ENCODE results near the gene SELENON. TPM values are rescaled to one million over a fixed set of nuclear protein-coding genes. Genes with fewer than 3 reads are reported as not detected.

Gene SELENON
- polyA plus RNA-seq, 1 experiment, result 39.9 TPM

GRCh38 chr1:25798666-25799351 is 1.2 kb upstream of the SELENON start:
- no peak for DNase-seq (ENCODE audit: low read depth)
- TF ChIP-seq CTCF (IDR thresholded peaks at IDR 0.05; ENCODE audit: insufficient read depth, low read depth, low read length), result no peak
- Histone ChIP-seq H3K4me3 (ENCODE audit: low read depth, low read length) (no peak overlapping the region), H3K36me3 (ENCODE audit: control insufficient read depth, insufficient read depth, low read length) (no peaks in the 10 kb centered on the region), H3K27me3 (ENCODE audit: control insufficient read depth, insufficient read depth, low read length) (no peaks in the 10 kb centered on the region; the same call in 1 of the 2 replicates)
- ChIA-PET CTCF (interaction anchor here (0.8 to 8.6 kb wide), 12 partner anchors 10 to 232 kb away, joined by 3 to 125 read pairs (median 6); partner anchors contain the start of gene PAFAH2), POLR2A (no interaction called here)

DNA sequence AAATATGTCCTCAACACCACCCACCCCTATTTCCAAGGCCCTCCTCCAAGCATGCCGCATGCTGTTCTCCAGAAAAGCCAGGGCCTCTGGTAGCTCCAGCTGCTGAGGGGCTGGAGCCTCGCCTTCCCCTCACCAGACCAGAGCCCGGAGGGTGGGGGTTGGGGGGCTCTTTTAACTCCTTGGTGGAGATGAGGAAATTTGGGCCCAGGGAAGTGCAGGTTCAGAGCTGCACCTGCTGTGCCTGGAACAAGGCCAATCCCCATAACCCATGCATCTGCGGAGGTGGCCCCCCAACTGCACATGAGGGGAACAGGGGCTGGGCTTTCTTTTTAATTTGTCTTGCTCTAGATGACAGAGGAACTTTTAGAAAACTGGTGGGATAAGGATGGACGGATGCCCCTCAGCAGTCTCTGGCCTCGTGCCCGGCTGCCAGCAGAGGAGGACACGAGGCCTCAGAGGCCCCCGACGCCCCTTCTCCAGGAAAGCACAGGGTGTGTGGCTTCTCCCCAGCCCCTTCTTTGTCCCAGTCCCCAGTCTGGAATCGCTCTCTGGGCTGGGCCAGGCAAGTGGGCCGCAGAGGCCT is 550 bp upstream of the SELENON start:
- CTCF ChIA-PET, result interaction anchor here (0.6 to 8.6 kb wide), 8 partner anchors 10 to 298 kb away, joined by 3 to 125 read pairs (median 3); partner anchors contain the start of gene PAFAH2
- no peak for DNase-seq (ENCODE audit: low read depth)
- Histone ChIP-seq H3K27me3 (ENCODE audit: control insufficient read depth, insufficient read depth, low read length) (no peaks in the 10 kb centered on the region), H3K36me3 (ENCODE audit: control insufficient read depth, insufficient read depth, low read length) (no peaks in the 10 kb centered on the region), H3K4me3 (ENCODE audit: low read depth, low read length) (peak overlapping the region; percentile 50)
- TF ChIP-seq CTCF (IDR thresholded peaks at IDR 0.05; ENCODE audit: insufficient read depth, low read depth, low read length), result no peak
- POLR2A ChIA-PET, result no interaction called here

GRCh38 chr1:25800703-25801377 is 847 bp downstream of the SELENON start:
- TF ChIP-seq CTCF (IDR thresholded peaks at IDR 0.05; ENCODE audit: insufficient read depth, low read depth, low read length), result no peak
- POLR2A ChIA-PET, result no interaction called here
- CTCF ChIA-PET, result interaction anchor here (1.1 to 2.7 kb wide), 2 partner anchors 71 to 192 kb away, joined by 4 to 17 read pairs; no protein-coding TSS in a partner anchor
- Histone ChIP-seq H3K4me3 (ENCODE audit: low read depth, low read length) (peak overlapping the region; percentile 76), H3K27me3 (ENCODE audit: control insufficient read depth, insufficient read depth, low read length) (no peaks in the 10 kb centered on the region), H3K36me3 (ENCODE audit: control insufficient read depth, insufficient read depth, low read length) (no peaks in the 10 kb centered on the region; the same call in 1 of the 2 replicates)
- no peak for DNase-seq (ENCODE audit: low read depth)

GRCh38 chr1:25802915-25803314 is 2.9 kb downstream of the SELENON start:
- peaks cover 5% of the 10 kb centered on the region for H3K36me3 ChIP-seq (ENCODE audit: control insufficient read depth, insufficient read depth, low read length)
- no peak overlapping the region for H3K4me3 ChIP-seq (ENCODE audit: low read depth, low read length)
- H3K27me3 ChIP-seq (ENCODE audit: control insufficient read depth, insufficient read depth, low read length), result no peaks in the 10 kb centered on the region
- TF ChIP-seq CTCF (IDR thresholded peaks at IDR 0.05; ENCODE audit: insufficient read depth, low read depth, low read length), result no peak
- no peak for DNase-seq (ENCODE audit: low read depth)
- CTCF ChIA-PET, result interaction anchor here (2.7 kb wide), 1 partner anchor 194 kb away, joined by 17 read pairs; no protein-coding TSS in a partner anchor
- POLR2A ChIA-PET, result no interaction called here

DNA sequence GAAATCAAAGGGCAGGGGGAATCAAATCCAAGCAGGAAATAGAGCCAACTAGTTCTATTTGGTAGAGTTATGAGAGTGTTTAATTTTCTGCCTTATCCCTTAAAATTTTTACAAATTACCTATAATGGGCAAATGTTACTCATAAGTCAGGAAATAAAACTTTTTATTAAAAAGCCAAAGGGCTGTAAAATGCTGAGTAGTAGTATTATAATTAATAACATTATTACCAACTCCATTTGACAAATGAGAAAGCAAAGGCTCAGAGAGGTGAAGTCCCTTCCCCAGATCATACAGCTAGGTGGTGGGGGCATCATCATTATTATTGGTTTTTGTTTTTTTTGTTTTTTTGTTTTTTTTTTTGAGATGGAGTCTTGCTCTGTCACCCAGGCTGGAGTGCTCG is 3.4 kb downstream of the SELENON start:
- no peak for DNase-seq (ENCODE audit: low read depth)
- ChIA-PET CTCF (interaction anchor here (2.7 kb wide), 1 partner anchor 194 kb away, joined by 17 read pairs; no protein-coding TSS in a partner anchor), POLR2A (interaction anchor here (0.6 kb wide), 1 partner anchor 1701 kb away, joined by 8 read pairs; no protein-coding TSS in a partner anchor)
- no peak overlapping the region for H3K4me3 ChIP-seq (ENCODE audit: low read depth, low read length)
- no peak for TF ChIP-seq CTCF (IDR thresholded peaks at IDR 0.05; ENCODE audit: insufficient read depth, low read depth, low read length)
- peaks cover 5% of the 10 kb centered on the region for H3K36me3 ChIP-seq (ENCODE audit: control insufficient read depth, insufficient read depth, low read length)
- no peaks in the 10 kb centered on the region for H3K27me3 ChIP-seq (ENCODE audit: control insufficient read depth, insufficient read depth, low read length)
